Testis (tissue), 3 donors: ENCODE data around the gene ODAM. TPM values are rescaled to one million over a fixed set of nuclear protein-coding genes. Genes with fewer than 3 reads are reported as not detected.

ENCODE experiments used
- DNase-seq: peaks from one replicate; pipeline ENCODE4 v3.0.0-alpha.2; 2019
- H3K27ac ChIP-seq, 2 donors: fragments of 200-600 bp; sonication (generic); one replicate each; pipeline ENCODE4 v1.5.1; 2019
- H3K27me3 ChIP-seq: fragments of 200-600 bp; sonication (generic); one replicate; pipeline ENCODE4 v1.5.1; 2019
- H3K36me3 ChIP-seq: fragments of 200-600 bp; sonication (generic); one replicate; pipeline ENCODE4 v1.5.1; 2017; ENCODE audit warnings: low read depth; ENCODE audit errors: missing control alignments
- H3K4me1 ChIP-seq: fragments of 200-600 bp; sonication (generic); one replicate; pipeline ENCODE4 v1.5.1; 2019
- H3K4me3 ChIP-seq, 2 donors: fragments of 200-600 bp; sonication (generic); one replicate each; pipeline ENCODE4 v1.5.1; 2017 to 2019
- H3K9me3 ChIP-seq: fragments of 200-600 bp; sonication (generic); one replicate; pipeline ENCODE4 v1.5.1; 2017
- POLR2A ChIP-seq: fragments of 450-650 bp; IDR thresholded peaks from one replicate; pipeline ENCODE4 v1.6.1; 2017; ENCODE audit warnings: antibody characterized with exemption, mild to moderate bottlenecking, moderate library complexity
- WGBS, 2 donors: methylation state at CpG; one replicate each; pipeline ENCODE4 v1.1.5; 2018; 5-methylcytosine and 5-hydroxymethylcytosine counted together
- intact Hi-C: fragments of 100-400 bp; cut with DNase I; formaldehyde crosslinking; loops from one replicate; pipeline ENCODE4 v1.15.1; 2023; ENCODE audit warnings: low total_unique reads
- polyA plus RNA-seq: library from polyadenylated mRNA; stranded (reverse); fragments of 350-450 nt; fragmentation: Illumina TruSeq; extraction: RNeasy Lipid Tissue Mini Kit (QIAGEN cat#74804); gene quantifications from one replicate; pipeline ENCODE4 v1.2.3, GENCODE V29; 2014; ENCODE audit warnings: low read depth, low replicate concordance; ENCODE audit not compliant: insufficient read depth
- total RNA-seq, 2 donors: library from RNA; depleted of rRNA; stranded (reverse); fragments of >200 nt; gene quantifications; one replicate each; pipeline ENCODE4 v1.2.3, GENCODE V29; 2016
- TF ChIP-seq, protein P1 (sequence below), 3 experiments: fragments of 450-650 bp in 2 of 3; fragments of 200-600 bp in 1 of 3; sonication (generic) in 1 of 3; IDR thresholded peaks; one replicate each; pipeline ENCODE4 v1.5.1; 2016 to 2019; ENCODE audit warnings: antibody characterized with exemption in 3 of 3, mild to moderate bottlenecking in 2 of 3, moderate library complexity in 1 of 3

Gene ODAM
- total and polyA plus RNA-seq, 3 donors from 2014 or later: 0.33 TPM; not detected in 2

DNA sequence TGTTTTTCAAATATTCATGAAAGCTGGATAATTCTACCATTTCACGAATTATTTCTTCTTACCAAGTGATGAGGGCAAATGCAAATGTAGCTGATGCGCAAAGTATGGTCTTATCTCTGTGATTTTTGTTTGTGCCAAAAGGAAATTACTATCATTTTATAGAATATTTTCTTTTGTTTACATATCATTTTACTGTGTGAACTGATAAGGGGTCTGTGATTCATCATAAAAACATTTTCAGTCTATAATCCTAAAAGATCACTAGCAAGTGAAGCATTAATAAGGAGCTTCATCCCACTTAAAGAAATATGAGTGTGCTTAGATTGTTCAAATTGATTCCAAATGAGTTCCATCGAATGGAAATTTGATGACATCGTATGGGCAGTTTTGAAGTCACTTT is 47.6 kb downstream of the ODAM start:
- TF ChIP-seq POLR2A: no peak
- TF ChIP-seq, protein P1, sequence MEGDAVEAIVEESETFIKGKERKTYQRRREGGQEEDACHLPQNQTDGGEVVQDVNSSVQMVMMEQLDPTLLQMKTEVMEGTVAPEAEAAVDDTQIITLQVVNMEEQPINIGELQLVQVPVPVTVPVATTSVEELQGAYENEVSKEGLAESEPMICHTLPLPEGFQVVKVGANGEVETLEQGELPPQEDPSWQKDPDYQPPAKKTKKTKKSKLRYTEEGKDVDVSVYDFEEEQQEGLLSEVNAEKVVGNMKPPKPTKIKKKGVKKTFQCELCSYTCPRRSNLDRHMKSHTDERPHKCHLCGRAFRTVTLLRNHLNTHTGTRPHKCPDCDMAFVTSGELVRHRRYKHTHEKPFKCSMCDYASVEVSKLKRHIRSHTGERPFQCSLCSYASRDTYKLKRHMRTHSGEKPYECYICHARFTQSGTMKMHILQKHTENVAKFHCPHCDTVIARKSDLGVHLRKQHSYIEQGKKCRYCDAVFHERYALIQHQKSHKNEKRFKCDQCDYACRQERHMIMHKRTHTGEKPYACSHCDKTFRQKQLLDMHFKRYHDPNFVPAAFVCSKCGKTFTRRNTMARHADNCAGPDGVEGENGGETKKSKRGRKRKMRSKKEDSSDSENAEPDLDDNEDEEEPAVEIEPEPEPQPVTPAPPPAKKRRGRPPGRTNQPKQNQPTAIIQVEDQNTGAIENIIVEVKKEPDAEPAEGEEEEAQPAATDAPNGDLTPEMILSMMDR (IDR thresholded peaks at IDR 0.05): no peak
- no peaks in the 10 kb centered on the region for H3K27me3 ChIP-seq
- 67 to 68% methylated on average over 4 of the region's 4 CpGs for WGBS, 2 donors
- H3K27ac ChIP-seq: no peak overlapping the region
- no peaks in the 10 kb centered on the region for H3K4me1 ChIP-seq
- intact Hi-C loops: no loop called here
- H3K36me3 ChIP-seq: no peaks in the 10 kb centered on the region
- no peak overlapping the region for H3K4me3 ChIP-seq
- no peak for DNase-seq
- no peaks in the 10 kb centered on the region for H3K9me3 ChIP-seq

DNA sequence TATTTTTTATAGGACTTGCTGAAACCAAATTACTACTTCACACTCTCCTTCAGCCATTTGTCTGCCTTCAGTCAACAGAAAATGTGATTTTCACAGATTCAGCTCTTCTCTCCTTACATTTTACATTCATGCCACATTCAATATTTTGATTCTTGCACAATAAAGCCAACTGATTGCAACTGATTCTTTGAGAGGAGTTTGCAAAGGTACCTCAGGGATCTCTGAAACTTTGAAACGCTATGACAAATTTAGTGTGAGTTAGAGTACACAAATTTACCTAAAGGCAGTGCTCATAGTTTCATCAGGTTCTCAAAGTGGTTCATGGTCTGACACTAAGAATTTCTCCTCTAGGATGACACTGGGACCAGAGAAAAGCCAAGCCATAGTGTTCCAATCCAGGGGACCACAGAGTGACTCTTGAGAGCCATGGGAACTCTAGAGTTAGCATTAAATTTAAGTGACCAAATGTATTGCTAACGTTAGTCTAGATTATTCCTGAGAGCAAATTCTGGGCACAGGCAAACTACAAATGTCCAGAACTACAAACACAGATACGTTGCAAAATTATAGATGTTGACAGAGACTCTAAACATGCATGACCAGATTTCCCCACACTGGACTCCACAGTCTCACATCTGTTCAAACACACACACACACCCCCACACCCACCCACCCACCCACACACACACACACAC is 55.9 kb downstream of the ODAM start:
- no peaks in the 10 kb centered on the region for H3K9me3 ChIP-seq
- intact Hi-C loops: no loop called here

DNA sequence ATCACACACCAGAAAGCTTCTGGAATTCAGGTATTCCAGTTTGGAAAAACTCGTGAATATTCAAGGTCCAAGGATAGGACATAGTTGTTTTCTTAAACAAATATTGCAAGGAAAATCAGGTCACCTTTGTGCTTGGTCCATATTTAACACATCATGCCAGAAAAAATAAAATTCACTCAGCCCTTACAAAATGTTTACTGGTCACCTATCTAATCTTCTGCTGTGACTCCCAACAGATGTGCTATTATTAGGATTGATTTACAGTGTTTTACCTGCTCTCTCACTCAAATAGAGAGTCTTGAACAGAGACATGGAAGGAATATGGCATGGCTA is 56.4 kb downstream of the ODAM start:
- Histone ChIP-seq H3K27ac (no peak overlapping the region), H3K27me3 (no peaks in the 10 kb centered on the region), H3K9me3 (no peaks in the 10 kb centered on the region), H3K4me3 (no peak overlapping the region), H3K36me3 (no peaks in the 10 kb centered on the region), H3K4me1 (no peaks in the 10 kb centered on the region)
- TF ChIP-seq, protein P1 (IDR thresholded peaks at IDR 0.05): no peak
- TF ChIP-seq POLR2A: no peak
- intact Hi-C loops: no loop called here
- WGBS, 2 donors: 52 to 62% methylated on average over 1 of the region's 1 CpG
- no peak for DNase-seq

More for the DNA sequence above, 55.9 kb downstream of the ODAM start:
- DNase-seq: no peak
- WGBS, 2 donors: 84 to 90% methylated on average over 3 of the region's 3 CpGs
- Histone ChIP-seq H3K27ac (no peak overlapping the region), H3K27me3 (no peaks in the 10 kb centered on the region), H3K36me3 (no peaks in the 10 kb centered on the region), H3K4me1 (no peaks in the 10 kb centered on the region), H3K4me3 (no peak overlapping the region)
- TF ChIP-seq POLR2A: no peak
- TF ChIP-seq, protein P1 (IDR thresholded peaks at IDR 0.05): no peak

Other genes starting within 250 kb of the ODAM start
- not detected for gene CSN2, start 230.0 kb upstream of the ODAM start, total RNA-seq
- gene CSN2, start 230.0 kb upstream of the ODAM start, polyA plus RNA-seq: not detected
- gene STATH, start 199.8 kb upstream of the ODAM start, total RNA-seq: not detected
- not detected for gene STATH, start 199.8 kb upstream of the ODAM start, polyA plus RNA-seq
- gene HTN3, start 167.3 kb upstream of the ODAM start, total RNA-seq: not detected
- not detected for gene HTN3, start 167.3 kb upstream of the ODAM start, polyA plus RNA-seq
- gene HTN1, start 145.3 kb upstream of the ODAM start, total RNA-seq: not detected
- not detected for gene HTN1, start 145.3 kb upstream of the ODAM start, polyA plus RNA-seq
- gene PRR27, start 41.5 kb upstream of the ODAM start, total RNA-seq: 1 to 10 TPM in 1 of 2 donors, under 1 TPM in 1; 0.87 to 2.2 TPM
- gene PRR27, start 41.5 kb upstream of the ODAM start, polyA plus RNA-seq: 3.5 TPM
- gene FDCSP, start 30.4 kb downstream of the ODAM start, total RNA-seq: not detected
- gene FDCSP, start 30.4 kb downstream of the ODAM start, polyA plus RNA-seq: 0.96 TPM
- gene CSN3, start 46.9 kb downstream of the ODAM start, total RNA-seq: under 1 TPM in 1 of 2 donors, not detected in 1; 0.37 TPM
- gene CSN3, start 46.9 kb downstream of the ODAM start, polyA plus RNA-seq: not detected
- gene CABS1, start 139.3 kb downstream of the ODAM start, total RNA-seq: 10 to 100 TPM; 17.3 to 66.2 TPM
- 80.1 TPM for gene CABS1, start 139.3 kb downstream of the ODAM start, polyA plus RNA-seq
- gene SMR3A, start 165.0 kb downstream of the ODAM start, total RNA-seq: not detected
- gene SMR3A, start 165.0 kb downstream of the ODAM start, polyA plus RNA-seq: 0.95 TPM
- 1 to 10 TPM; 1.1 to 4.8 TPM for gene SMR3B, start 187.4 kb downstream of the ODAM start, total RNA-seq
- gene SMR3B, start 187.4 kb downstream of the ODAM start, polyA plus RNA-seq: 6.1 TPM
- gene OPRPN, start 202.2 kb downstream of the ODAM start, total RNA-seq: not detected
- 0.61 TPM for gene OPRPN, start 202.2 kb downstream of the ODAM start, polyA plus RNA-seq